Trophoblast cell (in vitro differentiated cells and primary cell): ENCODE data around the gene NDUFAF2.
"Not testable (repeated sequence)": the region's sequence is repeated elsewhere in the genome, so short reads cannot be mapped to it uniquely, and the experiment has no call there.

Experiments
- DNase-seq, 2 donors: peaks; one replicate each; pipeline ENCODE4 v3.0.0-alpha.2; 2016
- H2AFZ ChIP-seq: 2 replicates; pipeline ENCODE4 v1.6.1; 2013; ENCODE audit warnings: low read length, moderate library complexity, mild to moderate bottlenecking; ENCODE audit not compliant: insufficient read depth, poor library complexity
- H2AK5ac ChIP-seq: 2 replicates; pipeline ENCODE4 v1.6.1; 2013; ENCODE audit warnings: mild to moderate bottlenecking, low read length
- H2BK120ac ChIP-seq: 2 replicates; pipeline ENCODE4 v1.6.1; 2013; ENCODE audit warnings: low read length, mild to moderate bottlenecking, moderate library complexity; ENCODE audit not compliant: insufficient read depth, poor library complexity
- H2BK12ac ChIP-seq: 2 replicates; pipeline ENCODE4 v1.6.1; 2013; ENCODE audit warnings: mild to moderate bottlenecking, low read length, moderate library complexity
- H2BK5ac ChIP-seq: 2 replicates; pipeline ENCODE4 v1.6.1; 2013; ENCODE audit warnings: low read length, low read depth, moderate library complexity, mild to moderate bottlenecking; ENCODE audit not compliant: poor library complexity
- H3K14ac ChIP-seq: 2 replicates; pipeline ENCODE4 v1.6.1; 2013; ENCODE audit warnings: mild to moderate bottlenecking, low read length
- H3K18ac ChIP-seq: 2 replicates; pipeline ENCODE4 v1.6.1; 2013; ENCODE audit warnings: mild to moderate bottlenecking, low read length
- H3K23ac ChIP-seq: 2 replicates; pipeline ENCODE4 v1.6.1; 2013; ENCODE audit warnings: low read length
- H3K27ac ChIP-seq: 2 replicates; pipeline ENCODE4 v1.5.1; 2013; ENCODE audit warnings: low read depth, mild to moderate bottlenecking, inconsistent platforms, low read length, moderate library complexity
- H3K27me3 ChIP-seq: 2 replicates; pipeline ENCODE4 v1.6.1; 2013; ENCODE audit warnings: inconsistent platforms, mild to moderate bottlenecking, low read length, moderate library complexity; ENCODE audit not compliant: insufficient read depth
- H3K36me3 ChIP-seq, 2 experiments: 1 replicate in 1 of 2; 2 replicates in 1 of 2; pipeline ENCODE4 v1.6.1; 2013; ENCODE audit warnings: low read length in 2 of 2, mild to moderate bottlenecking in 2 of 2, moderate library complexity in 1 of 2; ENCODE audit not compliant: insufficient read depth in 2 of 2, control insufficient read depth in 1 of 2
- H3K4ac ChIP-seq: 2 replicates; pipeline ENCODE4 v1.6.1; 2013; ENCODE audit warnings: low read depth, mild to moderate bottlenecking, low read length, moderate library complexity
- H3K4me1 ChIP-seq, 2 experiments: 1 replicate in 1 of 2; 2 replicates in 1 of 2; pipeline ENCODE4 v1.6.1; 2013; ENCODE audit warnings: low read length in 2 of 2, mild to moderate bottlenecking in 2 of 2, moderate library complexity in 1 of 2; ENCODE audit not compliant: insufficient read depth in 2 of 2, control insufficient read depth in 1 of 2
- H3K4me2 ChIP-seq: 2 replicates; pipeline ENCODE4 v1.6.1; 2013; ENCODE audit warnings: inconsistent platforms, mild to moderate bottlenecking, low read length, moderate library complexity
- H3K4me3 ChIP-seq: 2 replicates; pipeline ENCODE4 v1.5.1; 2013; ENCODE audit warnings: mild to moderate bottlenecking, low read depth, low read length, inconsistent platforms
- H3K79me1 ChIP-seq: one replicate; pipeline ENCODE4 v1.6.1; 2013; ENCODE audit warnings: low read length
- H3K79me2 ChIP-seq: 2 replicates; pipeline ENCODE4 v1.6.1; 2013; ENCODE audit warnings: low read length, mild to moderate bottlenecking; ENCODE audit not compliant: control insufficient read depth, insufficient read depth, poor library complexity
- H3K9ac ChIP-seq: 2 replicates; pipeline ENCODE4 v1.6.1; 2013; ENCODE audit warnings: mild to moderate bottlenecking, low read length
- H3K9me3 ChIP-seq: 2 replicates; pipeline ENCODE4 v1.6.1; 2013; ENCODE audit warnings: low read depth, mild to moderate bottlenecking, control low read depth, inconsistent platforms, low read length; ENCODE audit not compliant: insufficient read depth
- H4K12ac ChIP-seq: 2 replicates; pipeline ENCODE4 v1.6.1; 2013; ENCODE audit warnings: low read depth, mild to moderate bottlenecking, low read length, moderate library complexity
- H4K8ac ChIP-seq: 2 replicates; pipeline ENCODE4 v1.6.1; 2013; ENCODE audit warnings: low read depth, mild to moderate bottlenecking, low read length, moderate library complexity
- H4K91ac ChIP-seq: one replicate; pipeline ENCODE4 v1.6.1; 2013; ENCODE audit warnings: low read depth, mild to moderate bottlenecking, low read length, moderate library complexity
- WGBS: extraction: QIAGEN DNeasy Blood & Tissue Kit; methylation state at CpG from one replicate; pipeline ENCODE4 v1.1.7; 2013; ENCODE audit warnings: missing lambda C conversion rate; ENCODE audit not compliant: insufficient read length, insufficient coverage; ENCODE audit errors: extremely low coverage; 5-methylcytosine and 5-hydroxymethylcytosine counted together

The NDUFAF2 gene

DNA sequence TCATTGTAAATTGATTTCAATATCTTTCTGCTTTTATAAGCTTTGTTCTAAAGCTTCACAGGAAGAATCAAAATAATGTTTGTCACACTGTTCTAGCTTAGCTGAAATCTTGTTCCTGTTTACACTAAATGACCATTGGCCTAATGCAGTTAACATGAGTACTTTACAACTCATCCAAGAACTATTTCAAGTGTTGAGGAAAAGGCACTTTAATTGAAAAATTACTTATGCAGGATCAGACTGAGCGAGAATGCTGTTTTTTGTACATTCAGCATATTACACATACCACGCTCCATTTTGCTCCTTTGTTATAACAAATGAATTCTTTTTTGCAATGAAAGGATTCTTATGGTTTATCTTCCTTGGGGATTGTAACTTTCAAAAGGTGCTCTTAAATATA is 239.7 kb downstream of the NDUFAF2 start:
- Histone ChIP-seq H3K4ac (no peak overlapping the region), H2BK5ac (no peak overlapping the region), H2BK12ac (no peak overlapping the region), H3K4me2 (no peak overlapping the region), H3K14ac (no peak overlapping the region), H4K12ac (no peak overlapping the region), H3K23ac (no peak overlapping the region), H3K79me1 (no peaks in the 10 kb centered on the region), H3K9me3 (no peaks in the 10 kb centered on the region), H2AK5ac (no peak overlapping the region), H3K27me3 (no peaks in the 10 kb centered on the region), H3K4me3 (no peak overlapping the region), H3K79me2 (no peaks in the 10 kb centered on the region), H2AFZ (no peak overlapping the region), H3K36me3 (no peaks in the 10 kb centered on the region), H3K9ac (no peak overlapping the region), H3K4me1 (no peaks in the 10 kb centered on the region), H2BK120ac (no peak overlapping the region), H4K8ac (no peak overlapping the region), H3K27ac (no peak overlapping the region), H3K18ac (no peak overlapping the region), H4K91ac (no peak overlapping the region)
- DNase-seq: peak in 1 of 2 donors; percentile 38
- no CpG with 5 or more reads among the region's 2 CpGs for WGBS

DNA sequence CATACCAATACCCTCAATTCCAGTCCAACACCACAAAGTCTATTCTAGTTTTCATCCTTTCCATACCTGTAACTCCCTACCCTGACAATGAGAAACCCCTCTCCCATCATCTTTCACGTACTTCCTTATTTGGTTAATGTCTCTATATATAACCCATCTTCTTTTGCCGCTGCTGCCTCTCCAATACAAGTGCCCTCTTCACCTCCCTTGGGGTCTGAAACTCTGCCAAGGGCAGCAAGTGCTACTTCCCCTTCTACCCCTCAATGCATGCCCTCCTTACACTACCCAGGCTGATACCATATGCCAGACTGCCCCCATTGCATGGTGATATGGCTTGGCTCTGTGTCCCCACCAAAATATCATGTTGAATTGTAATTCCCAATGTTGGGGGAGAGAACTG is 241.6 kb downstream of the NDUFAF2 start:
- Histone ChIP-seq H3K9ac (no peak overlapping the region), H3K79me2 (no peaks in the 10 kb centered on the region), H3K4me3 (no peak overlapping the region), H3K4me1 (no peaks in the 10 kb centered on the region), H3K27ac (no peak overlapping the region), H3K4me2 (no peak overlapping the region), H2BK12ac (no peak overlapping the region), H3K79me1 (no peaks in the 10 kb centered on the region), H2BK120ac (no peak overlapping the region), H3K14ac (no peak overlapping the region), H2AK5ac (no peak overlapping the region), H4K12ac (no peak overlapping the region), H3K9me3 (no peaks in the 10 kb centered on the region), H2BK5ac (no peak overlapping the region), H3K18ac (no peak overlapping the region), H3K4ac (no peak overlapping the region), H2AFZ (no peak overlapping the region), H3K27me3 (no peaks in the 10 kb centered on the region), H3K23ac (no peak overlapping the region), H4K91ac (no peak overlapping the region), H4K8ac (no peak overlapping the region), H3K36me3 (no peaks in the 10 kb centered on the region)
- WGBS: 100% methylated on average over 1 of the region's 2 CpGs
- no peak for DNase-seq

DNA sequence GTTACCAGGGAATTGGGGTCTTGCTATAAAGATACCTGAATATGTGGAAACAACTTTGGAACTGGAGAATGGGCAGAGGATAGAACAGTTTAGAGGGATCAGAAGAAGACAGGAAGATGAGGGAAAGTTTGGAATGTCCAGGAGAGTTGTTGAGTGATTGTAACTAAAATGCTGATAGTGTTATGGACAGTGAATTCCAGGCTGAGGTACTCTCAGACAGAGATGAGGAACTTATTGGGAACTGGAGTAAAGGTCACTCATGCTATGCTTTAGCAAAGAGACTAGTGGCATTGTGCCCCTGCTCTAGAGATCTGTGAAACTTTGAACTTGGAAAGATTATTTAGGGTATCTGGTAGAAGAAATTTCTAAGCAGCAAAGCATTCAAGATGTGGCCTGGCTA is 242.3 kb downstream of the NDUFAF2 start:
- H3K23ac ChIP-seq, H3K14ac ChIP-seq, H4K8ac ChIP-seq, H3K18ac ChIP-seq, H3K79me2 ChIP-seq, H3K9ac ChIP-seq, H2AK5ac ChIP-seq, H3K36me3 ChIP-seq, H2BK120ac ChIP-seq, H3K9me3 ChIP-seq, H3K4ac ChIP-seq, H2AFZ ChIP-seq, H3K4me3 ChIP-seq, H2BK5ac ChIP-seq, H3K27me3 ChIP-seq, DNase-seq, H3K79me1 ChIP-seq, H3K4me1 ChIP-seq, H4K91ac ChIP-seq, H3K4me2 ChIP-seq, H4K12ac ChIP-seq, H3K27ac ChIP-seq, H2BK12ac ChIP-seq: not testable (repeated sequence)

DNA sequence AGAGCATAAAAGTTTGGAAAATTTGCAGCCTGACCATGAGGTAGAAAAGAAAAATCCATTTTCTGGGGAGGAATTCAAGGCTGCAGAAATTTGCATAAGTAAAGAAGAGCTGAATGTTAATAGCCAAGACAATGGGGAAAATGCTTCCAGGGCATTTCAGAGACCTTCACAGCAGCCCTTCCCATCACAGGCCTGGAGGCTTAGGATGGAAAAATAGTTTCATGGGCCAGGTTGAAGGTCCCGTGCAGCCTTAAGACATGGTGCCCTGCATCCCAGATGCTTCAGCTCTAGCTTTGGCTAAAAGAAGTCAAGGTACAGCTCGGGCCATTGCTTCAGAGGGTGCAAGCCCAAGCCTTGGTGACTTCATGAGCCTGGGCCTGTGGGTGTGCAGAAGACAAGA is 242.8 kb downstream of the NDUFAF2 start:
- not testable (repeated sequence) for H3K9me3 ChIP-seq, H2BK5ac ChIP-seq, H2BK12ac ChIP-seq, H2AFZ ChIP-seq, H3K4me2 ChIP-seq, H3K79me2 ChIP-seq, H4K91ac ChIP-seq, H3K9ac ChIP-seq, H3K14ac ChIP-seq, H2AK5ac ChIP-seq, H3K36me3 ChIP-seq, H3K4me1 ChIP-seq, DNase-seq, H4K8ac ChIP-seq, H3K27ac ChIP-seq, H3K23ac ChIP-seq, H3K4ac ChIP-seq, H4K12ac ChIP-seq, H3K27me3 ChIP-seq, H3K4me3 ChIP-seq, H3K79me1 ChIP-seq, H2BK120ac ChIP-seq, H3K18ac ChIP-seq
- WGBS: no CpG with 5 or more reads among the region's 2 CpGs

DNA sequence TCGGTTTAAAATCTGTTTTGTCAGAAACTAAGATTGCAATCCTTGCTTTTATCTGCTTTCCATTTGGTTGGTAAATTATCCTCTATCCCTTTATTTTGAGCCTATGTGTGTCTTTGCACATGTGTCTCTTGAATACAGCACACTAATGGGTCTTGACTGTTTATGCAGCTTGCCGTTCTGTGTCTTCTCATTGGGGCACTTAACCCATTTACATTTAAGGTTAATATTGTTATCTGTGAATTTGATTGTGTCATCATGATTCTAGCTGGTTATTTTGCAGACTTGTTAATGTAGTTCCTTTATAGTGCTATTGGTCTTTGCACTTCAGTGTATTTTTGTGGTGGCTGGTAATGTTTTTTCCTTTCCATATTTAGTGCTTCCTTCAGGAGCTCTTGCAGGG is 253.6 kb downstream of the NDUFAF2 start:
- no peak overlapping the region for H4K91ac ChIP-seq
- H4K12ac ChIP-seq: no peak overlapping the region
- H3K4me1 ChIP-seq: no peaks in the 10 kb centered on the region
- H2BK5ac ChIP-seq: no peak overlapping the region
- no peak overlapping the region for H3K4me3 ChIP-seq
- H3K4me2 ChIP-seq: no peak overlapping the region
- H3K18ac ChIP-seq: no peak overlapping the region
- no peaks in the 10 kb centered on the region for H3K27me3 ChIP-seq
- H3K36me3 ChIP-seq: no peaks in the 10 kb centered on the region
- H3K79me2 ChIP-seq: no peaks in the 10 kb centered on the region
- DNase-seq: no peak
- WGBS: no CpG with 5 or more reads among the region's 2 CpGs
- H3K9ac ChIP-seq: no peak overlapping the region
- H2BK120ac ChIP-seq: no peak overlapping the region
- no peak overlapping the region for H3K14ac ChIP-seq
- H3K79me1 ChIP-seq: no peaks in the 10 kb centered on the region
- H3K27ac ChIP-seq: no peak overlapping the region
- no peak overlapping the region for H3K23ac ChIP-seq
- H2BK12ac ChIP-seq: no peak overlapping the region
- H4K8ac ChIP-seq: no peak overlapping the region
- H2AK5ac ChIP-seq: no peak overlapping the region
- no peak overlapping the region for H2AFZ ChIP-seq
- no peaks in the 10 kb centered on the region for H3K9me3 ChIP-seq
- H3K4ac ChIP-seq: no peak overlapping the region
